Adrenal gland (tissue), 12 donors: Measurements from ENCODE around the gene ADCY2. TPM values are rescaled to one million over a fixed set of nuclear protein-coding genes. Genes with fewer than 3 reads are reported as not detected.

Experiments
- DNase-seq, 7 donors: peaks; one replicate each; pipeline ENCODE4 v3.0.0-alpha.2; 2019 to 2020
- H3K27ac ChIP-seq, 5 donors: fragments of 200-600 bp; sonication (generic) in 4 of 5; 1 replicate in 3 of 5; 2 replicates in 2 of 5; pipeline versions ENCODE4 v1.5.1 to v1.8.0; 2016 to 2020; ENCODE audit warnings: mild to moderate bottlenecking in 1 of 5
- H3K27me3 ChIP-seq: fragments of 200-600 bp; 2 replicates; pipeline ENCODE4 v1.8.0; 2021
- H3K36me3 ChIP-seq, 2 donors: fragments of 200-600 bp; replicated peaks in 1 of 2; 1 replicate in 1 of 2; 2 replicates in 1 of 2; pipeline versions ENCODE4 v1.5.1 to v1.8.0; 2018 to 2022
- H3K4me1 ChIP-seq, 2 donors: fragments of 200-600 bp; replicated peaks in 1 of 2; 1 replicate in 1 of 2; 2 replicates in 1 of 2; pipeline versions ENCODE4 v1.5.1 to v1.8.0; 2018 to 2021
- H3K4me3 ChIP-seq, 4 donors: fragments of 200-600 bp; sonication (generic) in 3 of 4; one replicate each; pipeline ENCODE4 v1.5.1; 2016 to 2018
- H3K9me3 ChIP-seq, 3 donors: fragments of 200-600 bp; sonication (generic) in 1 of 3; replicated peaks in 1 of 3; 1 replicate in 2 of 3; 2 replicates in 1 of 3; pipeline versions ENCODE4 v1.5.1 to v1.8.0; 2016 to 2021
- CTCF ChIP-seq, 6 experiments: fragments of 450-650 bp in 4 of 6; fragments of 200-600 bp in 2 of 6; sonication (generic) in 1 of 6; IDR thresholded peaks; 1 replicate in 5 of 6; 2 replicates in 1 of 6; pipeline versions ENCODE4 v1.5.1 to v1.8.0; 2016 to 2021; ENCODE audit warnings: antibody characterized with exemption in 6 of 6, mild to moderate bottlenecking in 2 of 6, moderate library complexity in 1 of 6
- POLR2A ChIP-seq, 2 donors: fragments of 450-650 bp; IDR thresholded peaks; one replicate each; pipeline ENCODE4 v1.6.1; 2017; ENCODE audit warnings: antibody characterized with exemption in 2 of 2, mild to moderate bottlenecking in 2 of 2, moderate library complexity in 1 of 2
- WGBS, 4 donors: extraction: QIAGEN DNeasy Blood & Tissue Kit in 2 of 4; methylation state at CpG; one replicate each; pipeline versions ENCODE4 v1.1.5 to v1.1.7; 2013 to 2017; 5-methylcytosine and 5-hydroxymethylcytosine counted together
- intact Hi-C, 2 donors: fragments of 100-400 bp; cut with DNase I; formaldehyde crosslinking; loops; one replicate each; pipeline versions ENCODE4 v1.14.1 to v1.15.0; 2022 to 2023
- polyA plus RNA-seq, 3 donors: library from polyadenylated mRNA; stranded (reverse); fragments of 200-250 nt in 2 of 3; fragments of 350-450 nt in 1 of 3; fragmentation: Illumina TruSeq in 1 of 3; extraction: RNeasy Lipid Tissue Mini Kit (QIAGEN cat#74804) in 1 of 3; gene quantifications; one replicate each; pipeline ENCODE4 v1.2.3, GENCODE V29; 2013 to 2014
- total RNA-seq, 9 donors: library from RNA; depleted of rRNA in 4 of 9; stranded (reverse); fragments of >200 nt in 4 of 9; fragments of 120-200 nt in 1 of 9; fragmentation: NEBNext Ultra II Directional in 1 of 9; extraction: Animal tissue kit (Norgen Biotek cat#: 25700) in 1 of 9; gene quantifications; one replicate each; pipeline versions ENCODE4 v1.1.0 to v1.2.4, GENCODE V29; 2013 to 2023
- donor health status: healthy with polysubstance abuse.
- donor health status: Bipolar disorder and iron deficiency.
- donor health status: DM: yes; HTN: yes; CAD: no.
- donor health status: DM: no; HTN: no; CAD: no.
- donor health status: DM: no; HTN: no; CAD: no.
- donor health status: DM: yes; HTN: yes; CAD: no.

ADCY2 gene
- total and polyA plus RNA-seq, 12 donors, result 0.85 to 6.6 (median 2.3) TPM

- no peaks in the 10 kb centered on the region for H3K27me3 ChIP-seq
- TF ChIP-seq CTCF (IDR thresholded peaks at IDR 0.05) (no peak), POLR2A (IDR thresholded peaks at IDR 0.05) (no peak)
- 57 to 71% (median 64%) methylated on average over 3 to 5 of the region's 5 CpGs for WGBS, 4 donors
- H3K36me3 ChIP-seq, result no peaks in the 10 kb centered on the region
- intact Hi-C loops, result no loop called here
- H3K4me3 ChIP-seq, result no peak overlapping the region
- no peaks in the 10 kb centered on the region for H3K4me1 ChIP-seq
- H3K27ac ChIP-seq, result no peak overlapping the region
- DNase-seq, result no peak
- H3K9me3 ChIP-seq, result no peaks in the 10 kb centered on the region
Observed at GRCh38 chr5:7794311-7794710, 398.4 kb downstream of the ADCY2 start.

GRCh38 chr5:7794823-7795222 lies 398.9 kb downstream of the ADCY2 start:
- H3K27ac ChIP-seq, result no peak overlapping the region
- no peaks in the 10 kb centered on the region for H3K9me3 ChIP-seq
- no peaks in the 10 kb centered on the region for H3K4me1 ChIP-seq
- no peaks in the 10 kb centered on the region for H3K36me3 ChIP-seq
- intact Hi-C loops, result no loop called here
- 39 to 89% (median 54%) methylated on average over 1 of the region's 1 CpG for WGBS, 4 donors
- no peak overlapping the region for H3K4me3 ChIP-seq
- no peak for TF ChIP-seq CTCF (IDR thresholded peaks at IDR 0.05)
- TF ChIP-seq POLR2A (IDR thresholded peaks at IDR 0.05), result no peak
- H3K27me3 ChIP-seq, result no peaks in the 10 kb centered on the region
- DNase-seq, result no peak

- Histone ChIP-seq H3K36me3 (no peaks in the 10 kb centered on the region), H3K4me1 (no peaks in the 10 kb centered on the region), H3K9me3 (no peaks in the 10 kb centered on the region), H3K27me3 (no peaks in the 10 kb centered on the region), H3K27ac (no peak overlapping the region), H3K4me3 (no peak overlapping the region)
- intact Hi-C loops, result no loop called here
- WGBS, 4 donors, result 52 to 94% (median 67%) methylated on average over 2 to 3 of the region's 3 CpGs
- no peak for DNase-seq
- TF ChIP-seq CTCF (IDR thresholded peaks at IDR 0.05) (no peak), POLR2A (IDR thresholded peaks at IDR 0.05) (no peak)
Observed at GRCh38 chr5:7795306-7795705, 399.4 kb downstream of the ADCY2 start.

- Histone ChIP-seq H3K27ac (no peak overlapping the region), H3K4me3 (no peak overlapping the region), H3K4me1 (no peaks in the 10 kb centered on the region), H3K9me3 (no peaks in the 10 kb centered on the region), H3K27me3 (no peaks in the 10 kb centered on the region), H3K36me3 (no peaks in the 10 kb centered on the region)
- no peak for TF ChIP-seq POLR2A (IDR thresholded peaks at IDR 0.05)
- intact Hi-C loops, result no loop called here
- DNase-seq, result no peak
- 83 to 95% (median 84%) methylated on average over 14 of the region's 14 CpGs for WGBS, 4 donors
Observed at GRCh38 chr5:7801891-7802614, 406.1 kb downstream of the ADCY2 start.

GRCh38 chr5:7802855-7803254 lies 406.9 kb downstream of the ADCY2 start:
- intact Hi-C loops, result no loop called here
- DNase-seq, result no peak
- Histone ChIP-seq H3K27me3 (no peaks in the 10 kb centered on the region), H3K9me3 (no peaks in the 10 kb centered on the region), H3K36me3 (no peaks in the 10 kb centered on the region), H3K4me3 (no peak overlapping the region), H3K27ac (no peak overlapping the region), H3K4me1 (no peaks in the 10 kb centered on the region)
- 66 to 80% (median 70%) methylated on average over 6 of the region's 6 CpGs for WGBS, 4 donors
- TF ChIP-seq CTCF (IDR thresholded peaks at IDR 0.05) (no peak), POLR2A (IDR thresholded peaks at IDR 0.05) (no peak)
